Activated gamma-delta T cell treated with anti-CD3 and anti-CD28 coated beads, Interleukin-2, amount 50 U/mL, for 16 hours (primary cell): ENCODE results near the gene LOXL1.
A peak's percentile ranks its signal among the peaks of the same experiment; 100 is the strongest.

Experiments used
- DNase-seq: peaks from one replicate; pipeline ENCODE4 v3.0.0-alpha.2; 2020; ENCODE audit warnings: low read depth

Gene LOXL1

GRCh38 chr15:73981761-73982221 lies 55.5 kb downstream of the LOXL1 start:
- no peak for DNase-seq

- no peak for DNase-seq
These were observed 56.1 kb downstream of the LOXL1 start for GRCh38 chr15:73982222-73982962.

- DNase-seq = no peak
These were observed 57.0 kb downstream of the LOXL1 start for GRCh38 chr15:73983211-73983727.

- DNase-seq = no peak
These were observed 57.5 kb downstream of the LOXL1 start for GRCh38 chr15:73983773-73984172.

- DNase-seq = no peak
These were observed 58.1 kb downstream of the LOXL1 start for GRCh38 chr15:73984208-73984979.

- no peak for DNase-seq
These were observed 59.0 kb downstream of the LOXL1 start for GRCh38 chr15:73985101-73985873.

- DNase-seq = no peak
These were observed 60.0 kb downstream of the LOXL1 start for GRCh38 chr15:73986055-73986775.

- DNase-seq = no peak
These were observed 60.5 kb downstream of the LOXL1 start for GRCh38 chr15:73986776-73987056.

- no peak for DNase-seq
These were observed 61.0 kb downstream of the LOXL1 start for GRCh38 chr15:73987250-73987649.

GRCh38 chr15:73987681-73988444 lies 61.6 kb downstream of the LOXL1 start:
- no peak for DNase-seq

GRCh38 chr15:73988445-73988969 lies 62.2 kb downstream of the LOXL1 start:
- no peak for DNase-seq

- DNase-seq = no peak
These were observed 62.9 kb downstream of the LOXL1 start for GRCh38 chr15:73989001-73989798.

- no peak for DNase-seq
These were observed 64.2 kb downstream of the LOXL1 start for GRCh38 chr15:73990250-73991005.

- DNase-seq = no peak
These were observed 65.0 kb downstream of the LOXL1 start for GRCh38 chr15:73991260-73991659.

- DNase-seq = peak; percentile 89
These were observed 65.7 kb downstream of the LOXL1 start, which contains the start of gene STOML1 for GRCh38 chr15:73991726-73992593. TSS of gene STOML1 (minus strand) at chr15:73992295. CDS start at chr15:73992223, 72 bp downstream.

GRCh38 chr15:73992594-73992898 lies 66.3 kb downstream of the LOXL1 start:
- no peak for DNase-seq

GRCh38 chr15:73993211-73993994 lies 67.1 kb downstream of the LOXL1 start:
- no peak for DNase-seq
